ENCODE measurements around the gene SPEM3.

GRCh38 chr17:7435676-7436555 is 7.3 kb downstream of the SPEM3 start:
- no peak for TF ChIP-seq CTCF (IDR thresholded peaks at IDR 0.05)
- TF ChIP-seq POLR2AphosphoS5 (IDR thresholded peaks at IDR 0.05) = no peak
- no peak for TF ChIP-seq POLR2A (IDR thresholded peaks at IDR 0.05)
